NCI-H460 (cell line): ENCODE data around the gene WFDC1. TPM values are rescaled to one million over a fixed set of nuclear protein-coding genes. Genes with fewer than 3 reads are reported as not detected.

ENCODE experiments used
- DNase-seq: peaks from one replicate; pipeline ENCODE4 v3.0.0-alpha.2; 2016; ENCODE audit warnings: low read depth; ENCODE audit errors: extremely low read depth
- small RNA-seq, 2 experiments: library from RNA; depleted of rRNA; stranded (forward); fragments of <200 nt; gene quantifications; one replicate each; pipeline ENCODE3, GENCODE V24; 2014
- total RNA-seq: library from RNA; depleted of rRNA; stranded (reverse); fragments of >200 nt; shearing (Covaris generic); gene quantifications from 2 replicates; pipeline ENCODE4 v1.2.3, GENCODE V29; 2014; rRNA removed

Gene WFDC1
- total RNA-seq, 1 experiment from 2014 or later: not detected

DNA sequence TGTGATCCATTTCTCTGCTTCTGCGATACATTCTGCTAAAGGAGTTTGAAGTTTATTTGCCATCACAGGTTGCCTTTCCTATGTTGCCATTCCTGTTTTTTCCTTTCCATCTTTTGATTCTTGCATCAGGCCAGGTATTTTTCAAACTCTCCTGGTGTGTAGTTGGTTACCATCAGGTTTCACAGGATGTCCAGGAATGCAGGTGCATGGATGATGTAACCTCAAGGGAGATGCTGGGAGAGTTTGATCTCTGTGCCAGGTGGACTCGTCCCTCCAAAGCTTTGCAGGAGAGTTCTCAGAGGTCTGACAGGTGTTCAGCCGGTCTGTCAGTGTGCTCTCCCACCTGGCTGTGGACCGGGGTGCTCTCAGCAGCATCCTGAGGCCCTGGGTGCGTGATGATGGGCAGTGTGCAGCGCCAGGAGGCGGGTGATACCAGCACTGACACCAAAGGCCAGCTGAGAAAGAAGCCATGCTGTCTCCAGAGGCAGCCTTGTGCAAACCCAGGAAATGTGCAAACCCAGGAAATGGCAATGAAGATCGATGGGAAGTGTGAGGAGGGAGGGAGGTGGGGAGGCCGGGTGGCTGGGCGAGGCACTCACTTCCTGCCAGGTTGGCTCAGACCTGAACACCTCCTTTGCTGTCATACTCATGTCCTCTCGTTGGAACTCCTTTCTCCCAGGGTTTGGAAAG, 75.4 kb downstream of the WFDC1 start:
- DNase-seq: no peak

DNA sequence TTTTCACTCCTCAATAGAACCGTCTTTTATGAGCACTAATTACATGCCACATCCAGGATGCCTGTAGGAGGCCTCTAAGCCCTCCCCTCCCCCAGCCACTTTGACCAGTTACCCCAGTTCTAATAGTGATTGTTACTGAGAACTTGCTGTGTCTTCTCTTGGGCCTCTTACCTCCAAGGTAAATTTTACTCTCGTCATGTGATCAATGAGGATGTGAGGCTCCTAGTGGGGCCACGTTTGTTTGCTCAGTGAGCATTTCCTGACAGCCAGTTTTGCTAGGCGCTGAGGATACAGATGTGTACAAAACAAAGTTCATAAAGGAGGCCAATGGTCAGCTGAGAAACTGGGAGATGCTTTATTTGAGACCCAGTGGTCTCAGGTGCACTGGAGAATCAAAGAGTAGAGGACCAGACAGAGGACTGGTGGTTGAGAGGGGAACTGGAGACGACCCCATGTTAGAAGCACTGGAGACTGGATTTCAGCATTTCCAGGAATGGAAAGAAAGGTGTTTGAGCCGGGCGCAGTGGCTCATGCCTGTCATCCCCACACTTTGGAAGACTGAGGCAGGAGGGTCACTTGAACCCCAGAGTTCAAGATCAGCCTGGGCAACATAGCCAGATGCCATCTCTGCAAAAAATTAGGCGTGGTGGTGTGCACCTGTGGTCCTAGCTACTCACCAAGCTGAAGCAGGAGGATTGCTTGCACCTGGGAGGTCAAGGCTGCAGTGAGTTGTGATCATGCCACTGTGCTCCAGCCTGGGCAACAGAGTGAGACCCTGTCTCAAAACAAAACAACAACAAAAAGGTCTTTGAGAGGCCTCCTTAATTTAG, 76.3 kb downstream of the WFDC1 start:
- no peak for DNase-seq

DNA sequence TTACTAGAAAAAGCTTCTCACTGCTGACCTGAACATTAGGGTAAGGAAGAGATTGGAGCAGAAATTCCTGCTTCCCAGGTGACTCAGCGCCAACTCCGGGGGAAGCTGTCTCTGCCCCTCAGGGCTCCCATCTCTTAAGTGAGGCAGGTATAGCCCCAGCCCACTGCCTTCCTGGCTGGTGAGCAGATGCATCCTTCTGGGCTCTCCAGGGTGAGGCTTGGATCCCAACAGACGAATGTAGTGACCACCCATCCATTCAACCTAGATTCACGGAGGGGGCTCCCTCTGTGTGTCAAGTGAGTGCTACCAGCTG, 76.8 kb downstream of the WFDC1 start:
- no peak for DNase-seq

DNA sequence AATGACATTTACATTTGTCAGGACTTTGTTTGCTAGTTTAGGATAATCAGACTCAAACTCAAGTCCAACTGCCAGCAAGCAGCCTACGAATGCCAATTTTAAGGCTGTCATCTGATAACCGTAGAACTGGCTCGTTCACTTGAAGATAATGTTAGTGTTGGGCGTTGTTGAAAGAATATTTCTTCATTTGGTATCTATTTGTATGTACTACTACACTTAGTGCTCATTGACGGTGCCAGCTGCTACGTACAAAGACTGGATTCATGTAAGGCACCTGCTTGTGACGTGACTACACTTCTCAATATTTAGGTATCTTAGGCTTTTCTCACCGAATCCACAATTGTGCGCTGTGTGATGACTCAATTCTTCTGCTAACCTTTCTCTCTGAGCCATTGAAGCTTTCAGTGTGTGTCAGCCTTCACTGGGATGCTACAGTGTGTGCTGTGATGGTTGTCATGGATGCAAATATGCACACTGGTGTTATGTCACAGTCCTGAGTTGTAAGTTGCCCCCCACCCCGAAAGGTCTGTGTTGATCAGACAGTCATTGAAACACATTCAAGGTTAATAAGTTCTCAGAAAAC, 79.3 kb downstream of the WFDC1 start:
- no peak for DNase-seq

DNA sequence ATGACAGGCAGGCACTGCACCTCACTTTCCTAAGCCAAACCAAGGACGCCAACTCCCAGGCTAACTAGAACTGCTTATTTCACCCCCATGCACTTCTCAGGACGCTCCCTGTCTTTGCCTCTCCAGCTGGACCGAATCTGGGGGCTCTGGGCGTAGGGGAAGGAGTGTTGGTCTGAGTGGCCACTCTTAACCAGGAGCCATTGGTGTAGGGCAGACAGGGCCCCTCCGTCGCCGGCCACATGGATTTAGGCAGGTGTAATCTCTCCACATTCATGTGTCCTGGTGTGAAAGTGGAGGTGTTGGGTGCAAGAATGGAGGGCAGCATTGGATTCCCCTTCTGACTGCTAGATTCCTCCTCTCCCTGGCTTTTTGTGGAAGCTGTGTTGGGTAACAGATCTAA, 83.4 kb downstream of the WFDC1 start:
- DNase-seq: no peak

DNA sequence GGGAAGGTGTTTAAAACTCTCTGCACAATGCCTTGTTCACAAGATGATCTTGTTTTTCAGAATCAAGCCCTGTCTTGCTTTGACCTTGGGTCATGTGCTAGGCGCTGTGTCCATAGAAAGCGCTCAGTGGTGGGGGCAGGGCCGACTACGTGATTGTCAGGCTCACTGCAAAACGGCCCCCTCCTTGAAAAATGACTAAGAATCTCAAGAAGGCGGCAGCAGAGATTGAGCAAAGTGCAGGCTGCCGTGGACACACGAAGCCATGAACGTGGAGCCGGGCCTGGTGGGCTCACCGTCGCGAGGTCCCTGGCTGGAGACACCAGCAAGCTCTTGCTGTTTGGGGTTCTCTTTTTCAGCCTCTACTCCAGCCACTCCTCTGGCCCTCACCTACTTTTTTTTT, 83.9 kb downstream of the WFDC1 start:
- DNase-seq: no peak

DNA sequence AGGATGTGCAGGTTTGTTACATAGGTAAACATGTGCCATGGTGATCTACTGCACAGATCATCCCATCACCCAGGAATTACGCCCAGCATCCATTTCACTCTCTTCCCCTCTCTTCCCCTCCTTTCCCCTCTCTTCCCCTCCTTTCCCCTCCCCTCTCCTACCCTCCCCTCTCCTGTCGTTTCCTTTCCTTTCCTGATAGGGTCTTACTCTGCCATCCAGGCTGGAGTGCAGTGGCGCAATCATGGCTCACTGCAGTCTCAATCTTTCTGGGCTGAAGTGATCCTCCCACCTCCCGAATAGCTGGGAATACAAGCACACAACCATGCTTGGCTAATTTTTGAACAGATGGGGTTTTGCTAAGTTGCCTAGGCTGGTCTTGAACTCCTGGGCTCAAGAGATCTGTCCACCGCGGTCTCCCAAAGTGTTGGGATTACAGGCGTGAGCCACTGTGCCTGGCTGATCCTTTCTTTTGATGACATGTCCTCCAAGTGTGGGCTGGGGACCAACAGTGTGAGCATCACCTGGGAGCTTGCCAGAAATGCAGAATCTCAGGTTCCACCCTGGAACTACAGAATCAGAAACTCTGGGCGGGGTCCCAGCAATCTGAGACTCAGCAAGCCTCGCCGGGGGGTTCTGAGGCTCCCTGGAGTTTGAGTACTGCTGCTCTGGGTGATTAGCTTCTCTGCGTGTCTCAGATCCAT, 84.5 kb downstream of the WFDC1 start:
- no peak for DNase-seq

Small RNA genes within 50 kb of the gene (small RNA-seq; reads per million reads assigned to genes)
- gene RNA5SP433: 0 reads per million in 2 experiments

Other genes with a start within 250 kb of the WFDC1 start
- gene MBTPS1, start 177.9 kb upstream of the WFDC1 start, total RNA-seq: 43.9 and 55.0 TPM in 2 replicates
- 16.9 and 20.2 TPM in 2 replicates for gene HSDL1, start 149.7 kb upstream of the WFDC1 start, total RNA-seq
- not detected in 2 replicates for gene DNAAF1, start 149.6 kb upstream of the WFDC1 start, total RNA-seq
- 10.4 and 15.5 TPM in 2 replicates for gene TAF1C, start 107.8 kb upstream of the WFDC1 start, total RNA-seq
- gene ADAD2, start 103.7 kb upstream of the WFDC1 start, total RNA-seq: not detected in 2 replicates
- 0.02 TPM in 1 of 2 replicates, not detected in the other for gene KCNG4, start 54.9 kb upstream of the WFDC1 start, total RNA-seq
- gene ATP2C2, start 73.7 kb downstream of the WFDC1 start, total RNA-seq: not detected in 2 replicates
- gene MEAK7, start 209.8 kb downstream of the WFDC1 start, total RNA-seq: 9.5 and 10.0 TPM in 2 replicates